Central memory CD8-positive, alpha-beta T cell (primary cell): Measurements from ENCODE around the gene TM7SF3.
"Not testable (repeated sequence)": the region's sequence is repeated elsewhere in the genome, so short reads cannot be mapped to it uniquely, and the experiment has no call there.

Experiments
- ATAC-seq: fragments of 150-1000 bp; cut with Tn5 transposase; replicated peaks from 2 replicates; pipeline ENCODE4 v1.10.0; 2022; ENCODE audit warnings: mild to moderate bottlenecking, moderate FRiP score, moderate number of reproducible peaks; ENCODE audit not compliant: poor library complexity, severe bottlenecking; ENCODE audit errors: extremely low read depth
- DNase-seq, 2 donors: peaks; one replicate each; pipeline ENCODE4 v3.0.0; 2021; ENCODE audit warnings: low spot score in 2 of 2
- H3K27ac Mint-ChIP-seq: one replicate; pipeline ENCODE4 v1.8.0; 2022; ENCODE audit warnings: low read depth, mild to moderate bottlenecking, moderate library complexity, mixed read lengths
- H3K27me3 Mint-ChIP-seq: one replicate; pipeline ENCODE4 v1.8.0; 2022; ENCODE audit warnings: mixed read lengths
- H3K36me3 Mint-ChIP-seq: one replicate; pipeline ENCODE4 v1.8.0; 2022; ENCODE audit warnings: mild to moderate bottlenecking, moderate library complexity, mixed read lengths; ENCODE audit not compliant: insufficient read depth
- H3K4me1 Mint-ChIP-seq: one replicate; pipeline ENCODE4 v1.8.0; 2022; ENCODE audit warnings: mixed read lengths
- H3K4me3 Mint-ChIP-seq: one replicate; pipeline ENCODE4 v1.8.0; 2022; ENCODE audit warnings: mild to moderate bottlenecking, moderate library complexity, mixed read lengths
- H3K9me3 Mint-ChIP-seq: one replicate; pipeline ENCODE4 v1.8.0; 2022; ENCODE audit warnings: mixed read lengths

The TM7SF3 gene

DNA sequence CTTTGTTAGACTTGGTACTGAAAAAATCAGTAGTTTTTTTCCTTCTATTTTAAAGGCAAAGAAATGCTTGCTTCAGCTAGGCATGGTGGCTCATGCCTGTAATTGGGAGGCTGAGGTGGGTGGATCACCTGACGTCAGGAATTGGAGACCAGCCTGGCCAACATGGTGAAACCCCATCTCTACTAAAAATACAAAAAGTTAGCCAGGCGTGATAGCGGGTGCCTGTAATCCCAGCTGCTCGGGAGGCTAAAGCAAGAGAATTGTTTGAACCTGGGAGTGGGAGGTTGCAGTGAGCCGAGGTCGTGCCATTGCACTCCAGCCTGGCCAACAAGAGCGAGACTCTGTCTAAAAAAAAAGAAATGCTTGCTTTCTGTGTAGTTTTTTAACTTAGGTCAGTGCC lies 52.8 kb downstream of the TM7SF3 start:
- not testable (repeated sequence) for H3K9me3 Mint-ChIP-seq, DNase-seq, H3K4me3 Mint-ChIP-seq, H3K27me3 Mint-ChIP-seq, ATAC-seq, H3K27ac Mint-ChIP-seq, H3K4me1 Mint-ChIP-seq
- peaks cover 48% of the 10 kb centered on the region for H3K36me3 Mint-ChIP-seq

GRCh38 chr12:26954027-26954426 lies 60.2 kb downstream of the TM7SF3 start:
- Mint-ChIP-seq H3K4me3 (no peak overlapping the region), H3K27me3 (no peaks in the 10 kb centered on the region), H3K9me3 (no peaks in the 10 kb centered on the region), H3K27ac (peak overlapping the region; percentile 49), H3K4me1 (peaks cover 33% of the 10 kb centered on the region), H3K36me3 (peaks cover 35% of the 10 kb centered on the region)
- ATAC-seq: no peak
- DNase-seq: no peak

DNA sequence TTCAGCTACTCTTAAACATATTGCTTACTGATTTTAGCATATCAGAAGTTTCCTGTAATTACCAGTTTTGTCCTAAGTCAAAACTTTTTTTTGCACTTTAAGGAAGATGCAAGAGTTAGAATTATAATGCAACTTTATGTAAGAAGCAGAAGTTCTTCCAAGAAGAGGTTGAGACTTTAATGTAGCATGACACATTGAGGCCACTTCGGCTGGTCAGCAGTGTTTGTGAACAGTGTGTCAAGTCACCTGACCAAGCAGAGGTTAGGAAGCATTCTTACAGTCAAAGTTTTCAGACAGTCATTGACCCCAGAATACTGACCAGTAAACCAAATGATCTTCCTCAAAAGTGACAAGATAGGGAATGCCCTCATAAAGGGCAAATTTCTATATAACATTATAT lies 60.7 kb downstream of the TM7SF3 start:
- Mint-ChIP-seq H3K4me1 (peaks cover 35% of the 10 kb centered on the region), H3K36me3 (peaks cover 35% of the 10 kb centered on the region), H3K27me3 (no peaks in the 10 kb centered on the region), H3K4me3 (no peak overlapping the region), H3K27ac (peak overlapping the region; percentile 49), H3K9me3 (no peaks in the 10 kb centered on the region)
- ATAC-seq: no peak
- DNase-seq: no peak

- DNase-seq (no peak), ATAC-seq (no peak)
- peak overlapping the region; percentile 42 for H3K27ac Mint-ChIP-seq
- H3K4me3 Mint-ChIP-seq: no peak overlapping the region
- peaks cover 10% of the 10 kb centered on the region for H3K36me3 Mint-ChIP-seq
- H3K9me3 Mint-ChIP-seq: no peaks in the 10 kb centered on the region
- H3K4me1 Mint-ChIP-seq: peaks cover 65% of the 10 kb centered on the region
- H3K27me3 Mint-ChIP-seq: no peaks in the 10 kb centered on the region
These were observed 65.9 kb downstream of the TM7SF3 start for GRCh38 chr12:26948309-26948708.

DNA sequence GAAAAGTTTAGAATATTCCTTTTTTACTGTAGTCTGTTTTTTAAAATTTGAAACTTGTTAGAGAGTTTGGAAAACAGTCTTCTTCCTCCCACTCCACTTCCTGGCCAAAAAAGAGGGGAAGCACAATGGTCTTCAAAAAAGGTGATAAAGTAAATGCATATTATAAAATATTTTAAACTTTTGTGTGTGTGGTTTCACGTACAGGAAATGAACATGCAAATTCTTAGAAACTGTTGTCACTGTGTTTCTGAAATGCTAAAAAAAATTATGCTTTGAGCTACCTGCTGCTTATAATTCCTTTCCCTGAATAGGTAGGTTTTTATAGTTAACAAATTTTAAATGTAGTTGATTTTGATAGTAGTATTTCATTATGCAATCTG lies 73.0 kb downstream of the TM7SF3 start:
- Mint-ChIP-seq H3K4me3 (peak overlapping the region; percentile 95), H3K27ac (peak overlapping the region; percentile 92), H3K36me3 (peaks cover 18% of the 10 kb centered on the region), H3K9me3 (no peaks in the 10 kb centered on the region), H3K27me3 (no peaks in the 10 kb centered on the region), H3K4me1 (peaks cover 71% of the 10 kb centered on the region)
- ATAC-seq (no peak), DNase-seq (no peak)

GRCh38 chr12:26940516-26941214 lies 73.5 kb downstream of the TM7SF3 start:
- ATAC-seq (no peak), DNase-seq (no peak)
- Mint-ChIP-seq H3K36me3 (peaks cover 18% of the 10 kb centered on the region), H3K27me3 (no peaks in the 10 kb centered on the region), H3K4me3 (peak overlapping the region; percentile 95), H3K9me3 (no peaks in the 10 kb centered on the region), H3K4me1 (peaks cover 71% of the 10 kb centered on the region), H3K27ac (peak overlapping the region; percentile 92)

- ATAC-seq (no peak), DNase-seq (no peak)
- Mint-ChIP-seq H3K27ac (peak overlapping the region; percentile 92), H3K27me3 (no peaks in the 10 kb centered on the region), H3K36me3 (peaks cover 20% of the 10 kb centered on the region), H3K4me3 (peak overlapping the region; percentile 95), H3K4me1 (peaks cover 72% of the 10 kb centered on the region), H3K9me3 (no peaks in the 10 kb centered on the region)
These were observed 74.2 kb downstream of the TM7SF3 start for GRCh38 chr12:26939953-26940352.

GRCh38 chr12:26939192-26939832 lies 74.9 kb downstream of the TM7SF3 start:
- H3K9me3 Mint-ChIP-seq: no peaks in the 10 kb centered on the region
- peaks cover 21% of the 10 kb centered on the region for H3K36me3 Mint-ChIP-seq
- H3K4me3 Mint-ChIP-seq: peak overlapping the region; percentile 95
- peaks cover 76% of the 10 kb centered on the region for H3K4me1 Mint-ChIP-seq
- peak overlapping the region; percentile 92 for H3K27ac Mint-ChIP-seq
- H3K27me3 Mint-ChIP-seq: no peaks in the 10 kb centered on the region
- DNase-seq (no peak), ATAC-seq (no peak)

GRCh38 chr12:26938701-26939062 lies 75.5 kb downstream of the TM7SF3 start:
- peaks cover 75% of the 10 kb centered on the region for H3K4me1 Mint-ChIP-seq
- H3K27me3 Mint-ChIP-seq: no peaks in the 10 kb centered on the region
- H3K4me3 Mint-ChIP-seq: peak overlapping the region; percentile 95
- peak overlapping the region; percentile 92 for H3K27ac Mint-ChIP-seq
- ATAC-seq: no peak
- DNase-seq: peak in 1 of 2 donors; percentile 16
- H3K9me3 Mint-ChIP-seq: no peaks in the 10 kb centered on the region
- H3K36me3 Mint-ChIP-seq: peaks cover 21% of the 10 kb centered on the region

DNA sequence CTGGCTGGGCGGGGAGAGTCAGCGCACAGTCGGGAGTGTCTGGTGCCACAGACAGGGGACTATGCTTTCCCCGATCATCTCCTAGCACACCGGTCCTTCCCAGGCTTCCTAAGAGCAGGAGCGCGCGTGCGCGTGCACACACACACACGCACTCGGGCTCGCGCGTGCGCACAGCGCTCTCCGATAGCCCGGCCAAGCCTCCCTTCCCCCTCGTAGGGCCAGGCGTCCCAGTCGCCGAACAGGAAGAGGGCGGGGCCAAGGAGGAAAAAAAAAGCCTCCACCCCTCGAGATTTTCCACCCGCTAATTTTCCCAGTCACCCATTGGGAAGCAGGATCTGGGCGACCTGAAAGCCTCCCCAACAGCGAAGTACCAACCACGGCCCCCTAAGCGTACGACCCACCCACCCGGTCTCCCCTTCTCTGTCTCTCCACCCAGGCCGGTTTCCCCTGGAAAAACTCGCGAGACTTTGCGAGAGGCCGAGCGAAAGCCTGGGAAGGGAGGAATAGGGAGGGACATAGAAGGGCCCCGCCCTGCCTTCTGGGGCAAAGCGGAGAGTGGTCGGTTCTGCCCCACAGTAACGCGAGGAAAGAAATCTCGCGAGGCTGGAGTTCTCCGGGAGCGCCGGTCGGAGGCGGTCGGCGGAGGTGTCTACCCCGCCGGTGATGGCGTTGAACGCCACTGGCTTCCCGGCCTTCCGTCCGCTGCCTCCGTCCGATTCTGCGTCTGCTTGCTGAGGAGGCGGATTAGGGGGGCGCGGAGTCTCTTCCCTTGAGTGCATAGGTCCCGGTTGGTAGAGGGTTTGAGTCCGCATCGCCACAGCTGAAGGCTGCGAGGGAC lies 76.1 kb downstream of the TM7SF3 start, which contains the start of the genes FGFR1OP2 and INTS13:
Gene FGFR1OP2 (plus strand): TSS at position 608 of the 838 bp plus-strand sequence. CDS start 15,689 bp downstream, outside the sequence.
Gene INTS13 (minus strand): TSS at position 119 of the 838 bp plus-strand sequence. CDS start 1,178 bp downstream, outside the sequence.
- Mint-ChIP-seq H3K4me1 (peaks cover 75% of the 10 kb centered on the region), H3K27ac (peak within 1 kb of the TSS; percentile 92), H3K9me3 (no peaks in the 10 kb centered on the region), H3K27me3 (no peaks in the 10 kb centered on the region), H3K36me3 (peaks cover 23% of the 10 kb centered on the region), H3K4me3 (peak within 1 kb of the TSS; percentile 95)
- peak; percentile 90 for ATAC-seq
- peak; percentile 88 to 91 for DNase-seq

DNA sequence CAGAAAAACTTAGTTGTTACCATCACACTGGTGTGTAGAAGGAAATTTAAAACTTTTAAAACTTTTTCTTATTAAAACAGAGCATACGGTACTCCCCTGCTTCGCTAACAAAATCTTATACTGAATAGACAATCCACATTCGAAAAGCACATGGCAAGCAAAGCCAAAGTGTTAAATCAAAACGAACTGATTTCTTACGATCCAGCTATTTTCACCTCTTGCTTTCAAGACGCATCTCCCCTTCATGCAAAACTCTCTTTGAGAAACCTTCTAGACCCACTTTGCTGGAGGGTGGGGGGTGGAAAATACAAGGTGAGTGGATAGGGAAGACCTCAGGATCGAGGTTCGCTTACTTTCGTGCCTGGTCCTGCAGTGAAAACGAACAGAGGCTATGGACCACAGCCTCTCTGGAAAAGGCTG lies 76.7 kb downstream of the TM7SF3 start:
- peak; percentile 2 for ATAC-seq

GRCh38 chr12:26936559-26937442 lies 77.4 kb downstream of the TM7SF3 start:
- Mint-ChIP-seq H3K4me3 (peak overlapping the region; percentile 95), H3K27ac (peak overlapping the region; percentile 92), H3K9me3 (no peaks in the 10 kb centered on the region), H3K36me3 (peaks cover 23% of the 10 kb centered on the region), H3K27me3 (no peaks in the 10 kb centered on the region), H3K4me1 (peaks cover 75% of the 10 kb centered on the region)
- no peak for ATAC-seq
- DNase-seq: no peak

More for the DNA sequence above, 76.7 kb downstream of the TM7SF3 start:
- Mint-ChIP-seq H3K4me1 (peaks cover 75% of the 10 kb centered on the region), H3K27me3 (no peaks in the 10 kb centered on the region), H3K36me3 (peaks cover 23% of the 10 kb centered on the region), H3K9me3 (no peaks in the 10 kb centered on the region), H3K4me3 (peak overlapping the region; percentile 95), H3K27ac (peak overlapping the region; percentile 92)
- DNase-seq: no peak
